SK-MEL-5 (cell line): ENCODE data around the gene CEP164. TPM values are rescaled to one million over a fixed set of nuclear protein-coding genes. Genes with fewer than 3 reads are reported as not detected.

ENCODE experiments used
- DNase-seq: peaks from one replicate; pipeline ENCODE4 v3.0.0-alpha.2; 2016; ENCODE audit warnings: low read depth, low spot score
- in situ Hi-C: cut with HindIII; loops from 2 replicates; pipeline ENCODE4 v1.10.0; 2016; ENCODE audit warnings: low sequenced_read_pairs, high pct_unique_total_duplicates, low pct_unique_long_range_greater_than_20kb
- total RNA-seq: library from RNA; depleted of rRNA; stranded (reverse); fragments of >200 nt; shearing (Covaris generic); gene quantifications from 2 replicates; pipeline ENCODE4 v1.2.3, GENCODE V29; 2014

Gene CEP164
- total RNA-seq, 1 experiment from 2014 or later: 20.5 TPM

DNA sequence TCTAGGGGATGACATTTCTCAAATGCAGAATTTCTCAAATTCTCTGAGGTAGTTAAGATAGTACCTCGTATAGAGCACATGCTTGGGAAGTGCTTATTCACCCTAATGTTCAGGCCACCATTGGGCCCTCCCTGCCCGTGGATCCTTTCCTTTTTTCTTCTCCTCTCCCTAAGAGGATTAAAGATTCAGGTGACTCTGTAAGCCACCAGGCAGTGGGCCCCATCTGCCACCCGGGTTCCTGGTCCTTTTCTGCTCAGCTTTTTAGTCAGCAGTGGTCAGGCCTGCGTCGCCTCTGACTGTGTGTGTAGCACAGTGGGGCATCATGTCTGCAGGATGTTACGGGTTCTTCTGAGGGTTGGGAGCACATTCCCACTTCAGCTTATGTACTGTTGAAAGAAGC is 7.2 kb downstream of the CEP164 start:
- in situ Hi-C loops: no loop called here
- DNase-seq: no peak

DNA sequence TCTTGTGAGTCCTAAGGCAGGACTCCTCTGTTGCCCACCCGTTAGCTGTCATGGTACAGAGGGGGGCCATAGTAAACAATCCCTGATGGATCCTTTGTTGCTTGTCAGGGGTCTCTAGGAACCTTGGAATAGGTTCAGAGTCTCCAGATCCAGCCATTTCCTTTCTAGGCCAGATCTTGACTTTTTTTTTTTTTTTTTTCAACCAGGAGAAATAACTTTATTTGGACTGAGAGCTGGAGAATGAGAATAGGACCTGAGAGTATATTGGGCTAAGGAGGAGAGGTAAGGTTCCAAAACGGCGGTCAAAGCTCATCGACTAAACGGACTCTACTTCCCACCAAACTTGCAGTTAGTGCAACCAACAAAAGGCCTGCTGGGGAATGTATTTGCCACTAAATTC is 7.7 kb downstream of the CEP164 start:
- DNase-seq: no peak
- in situ Hi-C loops: no loop called here

DNA sequence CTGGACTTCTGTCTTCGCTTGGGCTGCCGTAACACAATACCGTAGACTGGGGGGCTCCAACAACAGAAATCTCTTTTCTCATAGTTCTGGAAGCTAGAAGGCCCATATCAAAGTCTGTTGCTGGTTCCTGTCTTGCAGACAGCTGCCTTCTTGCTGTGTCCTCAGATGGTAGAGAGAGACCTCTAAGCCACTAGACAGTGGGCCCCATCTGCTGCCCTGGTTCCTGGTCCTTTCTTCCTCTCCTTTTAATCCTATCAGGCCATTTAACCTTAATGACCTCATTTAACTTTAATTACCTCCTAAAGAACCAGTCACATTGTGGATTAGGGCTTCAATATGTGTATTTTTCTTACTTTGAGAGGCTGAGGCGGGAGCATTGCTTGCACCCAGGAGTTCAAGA is 9.4 kb downstream of the CEP164 start:
- in situ Hi-C loops: no loop called here
- DNase-seq: no peak

DNA sequence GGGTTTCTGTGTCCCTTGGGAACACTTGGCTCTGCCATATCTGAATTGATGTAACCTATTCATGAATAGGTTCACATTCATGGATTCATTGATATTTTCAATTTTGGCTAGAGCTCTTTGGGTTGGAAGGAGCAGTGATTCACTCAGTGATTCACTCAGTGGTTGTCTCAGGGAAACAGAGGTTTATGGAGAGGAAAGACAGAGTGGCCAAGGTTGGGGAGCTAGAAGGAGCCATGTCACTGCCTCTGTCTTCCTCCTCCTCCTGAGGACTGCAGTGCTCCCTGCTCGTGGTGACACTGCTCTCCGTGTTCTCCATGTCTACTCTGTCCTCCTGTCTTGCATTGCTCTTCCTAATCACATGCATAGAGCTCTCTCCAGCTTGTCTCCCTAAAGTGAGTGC is 17.4 kb downstream of the CEP164 start:
- DNase-seq: no peak

DNA sequence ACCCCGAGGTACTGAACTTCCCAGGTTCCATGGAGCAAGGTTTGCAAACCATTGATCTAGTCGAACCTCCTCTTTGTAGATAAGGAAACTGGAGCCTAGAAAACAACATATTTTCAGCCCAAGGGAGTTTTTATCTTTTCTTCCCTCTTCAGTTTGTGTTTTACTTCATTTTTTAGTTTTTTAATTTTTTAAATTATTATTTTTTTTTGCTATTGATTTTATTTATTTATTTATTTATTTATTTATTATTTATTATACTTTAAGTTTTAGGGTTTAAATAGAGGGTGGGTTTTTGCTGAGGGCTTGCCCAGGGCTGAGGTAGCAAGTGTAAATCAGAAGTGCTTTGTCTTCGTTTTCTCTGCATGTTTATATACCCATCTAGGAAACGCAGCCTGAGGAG is 26.9 kb downstream of the CEP164 start:
- in situ Hi-C loops: no loop called here
- no peak for DNase-seq

More for the DNA sequence above, 17.4 kb downstream of the CEP164 start:
- in situ Hi-C loops: no loop called here

DNA sequence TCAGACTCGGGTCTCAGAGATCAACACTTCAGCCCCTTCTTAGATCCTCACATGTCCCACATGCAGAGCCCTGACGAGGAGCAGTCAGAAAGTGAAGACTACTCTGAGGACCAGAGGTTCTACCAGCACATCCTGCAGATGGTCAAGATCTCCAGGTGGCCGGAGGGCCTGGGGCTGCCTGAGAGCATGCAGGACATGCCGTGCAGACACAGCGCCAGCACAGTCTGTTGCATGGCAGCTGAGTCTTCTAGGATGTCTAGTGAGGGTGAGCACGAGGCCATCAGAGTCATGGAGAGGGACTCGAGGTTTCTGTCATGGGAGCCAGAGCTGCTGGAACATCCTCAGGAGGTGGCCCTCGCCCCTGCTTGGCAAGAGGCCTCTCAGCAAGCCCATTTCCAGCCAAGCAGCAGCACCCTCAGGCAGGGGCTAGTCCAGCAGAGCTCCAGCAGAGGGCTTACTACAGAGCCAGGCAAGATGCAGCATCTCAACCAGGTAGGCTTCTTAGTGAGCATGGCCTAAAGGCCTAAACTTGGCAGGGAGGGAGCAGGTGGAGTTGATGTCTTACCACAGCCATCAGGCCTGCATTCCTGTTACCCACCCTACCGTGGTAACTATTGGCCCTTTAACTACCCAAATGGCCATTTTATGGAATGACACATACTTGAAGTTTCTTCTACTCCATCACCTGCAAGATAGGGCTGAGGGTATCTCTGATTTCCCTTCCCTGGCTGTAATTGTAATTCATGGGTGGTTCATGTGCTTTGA is 28.7 kb downstream of the CEP164 start:
- in situ Hi-C loops: no loop called here
- no peak for DNase-seq

DNA sequence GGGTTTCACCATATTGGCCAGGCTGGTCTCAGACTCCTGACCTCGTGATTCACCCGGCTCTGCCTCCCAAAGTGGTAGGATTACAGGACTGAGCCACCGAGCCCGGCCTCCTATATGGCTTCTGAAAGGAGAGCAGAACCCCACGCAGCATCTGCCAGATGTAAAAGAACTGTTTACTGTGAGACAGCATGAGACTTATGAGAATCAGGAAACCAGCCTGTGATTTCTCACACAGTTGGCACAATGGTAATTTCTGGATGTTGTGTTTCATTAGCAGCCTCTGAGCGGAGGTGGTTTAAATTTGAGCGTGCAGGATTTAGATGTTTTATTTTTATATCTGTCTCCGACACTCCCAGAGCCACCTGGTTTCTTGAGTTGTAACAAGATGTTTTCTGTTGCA is 33.8 kb downstream of the CEP164 start:
- in situ Hi-C loops: no loop called here
- DNase-seq: no peak

DNA sequence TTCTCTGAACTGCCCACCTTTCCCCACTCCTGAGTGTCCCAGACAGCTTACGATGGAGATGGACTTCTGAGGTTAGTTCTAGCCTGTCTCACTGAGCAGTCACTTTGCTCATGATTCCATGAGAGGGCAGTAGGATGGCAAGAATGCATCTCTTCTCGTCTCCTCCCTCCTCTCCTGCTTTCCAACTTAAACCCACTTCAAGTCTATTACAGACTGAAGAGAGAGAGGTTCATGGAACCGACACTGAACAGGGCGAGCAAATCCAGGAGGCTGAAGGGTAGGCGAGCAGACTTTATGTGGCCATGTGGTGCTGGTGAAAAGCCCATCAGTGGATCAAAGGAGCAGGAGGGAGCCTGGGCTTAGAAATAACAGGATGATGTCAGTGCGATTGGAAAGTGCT is 38.6 kb downstream of the CEP164 start:
- no peak for DNase-seq
- in situ Hi-C loops: no loop called here

DNA sequence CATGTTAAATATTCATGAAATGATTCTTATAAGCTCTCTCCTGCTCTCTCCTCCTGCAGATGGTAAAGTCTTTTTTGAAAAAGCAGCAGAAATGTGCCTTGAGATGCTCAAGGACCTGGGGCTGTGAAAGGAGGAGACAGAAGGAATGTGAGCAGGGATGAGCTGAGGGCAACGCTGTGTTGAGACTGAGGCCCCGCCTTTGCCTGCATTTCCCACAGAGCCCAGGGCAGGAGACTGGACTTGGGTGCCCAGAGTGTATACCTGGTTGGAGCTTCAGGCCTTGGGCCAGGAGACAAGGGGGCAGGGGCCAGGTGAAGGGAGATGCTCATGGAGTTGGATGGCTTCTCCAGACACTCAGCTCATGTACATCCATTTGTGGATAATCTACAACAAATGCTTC is 39.2 kb downstream of the CEP164 start:
- DNase-seq: no peak
- in situ Hi-C loops: no loop called here

DNA sequence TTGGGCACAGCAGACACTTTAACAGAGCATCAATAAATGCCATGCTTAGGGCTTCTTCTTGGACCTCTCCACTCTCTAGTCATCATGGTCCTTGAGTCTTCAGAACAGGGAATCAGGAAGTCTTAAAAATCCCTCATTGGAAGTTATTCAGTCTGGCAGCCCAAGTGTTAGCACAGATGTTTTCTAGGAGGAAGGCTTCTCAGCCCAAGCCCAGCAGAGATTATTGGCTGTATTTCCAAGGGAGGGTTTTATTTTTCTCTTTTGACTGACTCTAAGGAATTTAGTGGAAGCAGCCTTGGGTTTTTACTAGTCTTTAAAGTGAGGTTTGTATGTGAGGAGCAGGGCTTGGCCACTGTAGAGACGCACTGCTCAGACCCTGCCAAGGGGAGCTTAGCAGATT is 41.9 kb downstream of the CEP164 start:
- in situ Hi-C loops: no loop called here
- DNase-seq: no peak

DNA sequence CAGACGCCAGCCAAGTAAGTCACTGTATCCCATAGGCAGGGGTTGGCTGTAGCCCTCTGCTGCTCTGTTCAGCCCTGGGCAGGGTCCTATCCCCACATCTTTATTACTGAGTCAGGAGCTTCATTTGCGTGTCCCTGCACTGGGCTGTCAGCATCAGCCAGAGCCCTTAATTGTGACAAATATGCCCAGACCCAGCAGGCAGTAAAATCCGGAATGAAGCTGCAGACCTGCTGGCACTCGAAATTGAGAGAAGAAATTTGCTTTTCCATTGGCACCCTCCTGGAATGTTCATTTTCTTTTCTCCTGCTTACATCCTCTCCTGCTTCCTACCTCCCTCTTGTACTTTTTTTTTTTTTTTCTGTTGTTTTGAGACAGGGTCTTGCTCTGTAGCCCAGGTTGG is 43.8 kb downstream of the CEP164 start:
- in situ Hi-C loops: no loop called here
- DNase-seq: no peak

DNA sequence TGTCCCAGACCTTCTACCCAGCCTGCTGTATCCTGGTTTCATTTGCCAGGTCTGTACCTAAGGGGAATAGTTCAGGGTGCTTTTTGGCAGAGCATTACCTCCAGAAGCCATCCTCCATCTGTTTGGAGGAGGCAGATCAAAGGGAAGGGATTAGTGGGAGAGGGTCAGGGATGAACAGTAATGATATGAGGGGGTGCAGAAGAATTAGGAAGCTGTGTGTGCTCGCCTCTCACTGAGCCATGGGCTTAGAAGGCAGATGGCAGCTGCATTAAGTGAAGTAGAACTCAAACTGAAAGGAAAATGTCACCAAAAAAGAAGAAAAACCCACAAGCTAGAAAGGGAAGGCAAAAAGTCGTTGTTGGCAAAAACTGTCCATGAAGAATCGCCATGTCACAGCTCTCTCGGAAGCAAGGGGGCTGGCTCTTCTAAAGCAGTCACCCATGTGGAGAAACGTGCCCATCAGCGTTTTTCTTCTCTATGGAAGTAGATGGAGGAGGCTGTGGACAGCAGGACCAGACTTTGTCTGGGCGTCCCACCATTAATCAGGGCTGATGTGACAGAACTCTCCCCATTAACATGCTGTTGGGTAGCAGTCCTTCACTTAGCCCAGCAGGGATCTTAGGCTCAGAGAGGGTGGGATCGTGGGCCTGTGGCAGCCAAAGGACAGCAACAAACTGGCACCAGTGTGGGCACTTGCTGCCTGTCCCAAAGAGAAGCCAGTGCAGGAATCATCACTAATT is 46.8 kb downstream of the CEP164 start:
- in situ Hi-C loops: no loop called here
- no peak for DNase-seq

DNA sequence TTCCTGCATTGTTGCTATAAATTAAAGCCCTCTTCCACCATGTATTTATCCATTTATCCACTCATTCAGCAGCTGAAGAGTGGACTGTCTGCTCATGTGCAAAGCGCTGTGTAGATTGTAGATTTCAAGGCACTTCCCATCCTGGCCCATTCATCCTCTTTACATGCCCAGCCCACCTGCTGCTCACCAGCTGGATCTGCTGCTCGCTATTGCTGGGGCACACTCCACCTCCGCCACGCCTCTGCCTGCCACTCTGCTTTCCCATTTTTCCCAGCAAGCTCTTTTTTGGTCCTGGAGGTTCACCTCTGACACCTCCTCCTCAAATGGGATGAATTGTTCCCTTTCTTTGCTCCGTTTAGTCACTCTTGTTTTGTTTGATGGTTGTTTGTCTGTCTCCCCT is 48.3 kb downstream of the CEP164 start:
- in situ Hi-C loops: no loop called here
- no peak for DNase-seq

DNA sequence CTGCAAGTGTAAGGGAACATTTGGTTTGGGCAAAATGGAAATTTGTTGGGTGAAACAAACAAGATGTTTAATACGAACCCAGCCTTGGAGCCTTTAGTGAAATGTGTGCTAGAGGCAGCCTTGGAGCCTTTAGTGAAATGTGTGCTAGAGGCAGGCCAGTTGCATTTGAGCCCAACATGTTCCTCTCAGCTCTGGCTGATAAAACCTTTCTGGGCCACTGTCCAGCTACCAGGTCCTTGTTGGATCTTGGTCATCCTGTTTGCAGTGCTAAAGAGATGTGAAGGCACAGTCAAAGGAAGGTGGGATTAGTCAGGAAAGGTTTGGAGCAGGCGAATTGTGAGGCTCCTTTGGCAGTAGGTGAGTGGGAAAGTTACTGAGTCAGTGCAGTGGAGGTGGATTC is 48.9 kb downstream of the CEP164 start:
- DNase-seq: no peak
- in situ Hi-C loops: no loop called here

DNA sequence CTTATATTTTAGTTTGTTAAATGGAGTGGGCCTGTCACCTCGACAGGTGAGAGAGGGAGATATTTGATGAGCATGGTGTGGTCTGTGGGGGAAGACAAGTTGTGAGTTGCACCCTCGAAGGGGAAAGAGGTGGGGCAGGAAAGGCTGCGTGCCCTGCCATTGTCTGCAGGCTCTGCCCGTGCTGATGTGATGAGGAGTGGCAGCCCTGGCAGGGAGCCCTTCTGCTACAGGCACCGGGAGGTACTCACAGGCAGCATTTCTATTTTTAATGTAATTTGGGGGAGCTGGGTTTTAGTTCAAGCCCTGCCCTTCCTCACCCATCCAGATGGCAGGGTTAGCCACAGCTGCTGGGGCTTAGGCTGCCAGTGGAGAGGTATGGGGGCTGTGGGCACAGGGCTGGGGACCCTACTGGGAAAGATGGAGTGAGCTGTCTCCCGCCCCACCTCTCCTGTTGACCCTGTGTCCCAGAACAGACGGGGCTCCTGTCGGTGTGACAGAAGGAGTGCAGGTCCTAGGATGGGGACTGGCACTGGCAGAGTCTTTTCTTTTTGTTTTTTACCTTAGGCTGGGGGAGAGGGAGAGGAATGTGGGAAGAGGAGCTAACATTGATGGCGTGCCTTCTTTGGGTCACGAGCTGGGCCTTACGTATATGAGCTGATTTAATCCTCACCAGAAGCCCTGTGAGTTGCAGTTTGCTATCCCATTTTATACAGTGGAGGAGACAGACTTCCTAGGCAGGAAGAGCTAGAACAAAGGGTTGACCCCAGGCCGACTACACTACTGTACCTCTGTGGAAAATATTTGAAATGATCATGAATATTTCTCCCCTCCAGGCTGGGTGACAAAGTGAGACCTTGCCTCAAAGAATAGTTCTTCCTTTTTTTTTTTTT is 51.6 kb downstream of the CEP164 start:
- no peak for DNase-seq
- in situ Hi-C loops: no loop called here

DNA sequence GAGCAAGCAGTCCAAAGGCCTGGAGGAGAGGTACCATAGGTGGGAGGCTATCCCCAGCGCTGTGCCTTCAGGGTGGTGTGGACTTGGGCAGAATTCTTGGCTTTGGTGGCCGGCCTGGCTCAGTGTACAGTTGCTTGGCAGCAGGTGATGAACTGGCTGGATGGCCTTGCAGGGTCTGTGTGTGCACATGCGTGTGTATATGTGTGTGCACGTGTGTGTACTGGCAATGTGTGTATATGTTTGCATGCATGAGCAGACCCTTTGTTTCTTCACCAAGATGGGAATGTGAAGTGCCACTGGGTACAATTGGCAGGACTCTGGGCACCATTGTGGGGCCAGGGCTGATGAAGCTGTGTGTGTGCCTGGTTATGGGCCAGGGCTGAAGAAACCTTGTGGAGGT is 53.0 kb downstream of the CEP164 start:
- in situ Hi-C loops: no loop called here

DNA sequence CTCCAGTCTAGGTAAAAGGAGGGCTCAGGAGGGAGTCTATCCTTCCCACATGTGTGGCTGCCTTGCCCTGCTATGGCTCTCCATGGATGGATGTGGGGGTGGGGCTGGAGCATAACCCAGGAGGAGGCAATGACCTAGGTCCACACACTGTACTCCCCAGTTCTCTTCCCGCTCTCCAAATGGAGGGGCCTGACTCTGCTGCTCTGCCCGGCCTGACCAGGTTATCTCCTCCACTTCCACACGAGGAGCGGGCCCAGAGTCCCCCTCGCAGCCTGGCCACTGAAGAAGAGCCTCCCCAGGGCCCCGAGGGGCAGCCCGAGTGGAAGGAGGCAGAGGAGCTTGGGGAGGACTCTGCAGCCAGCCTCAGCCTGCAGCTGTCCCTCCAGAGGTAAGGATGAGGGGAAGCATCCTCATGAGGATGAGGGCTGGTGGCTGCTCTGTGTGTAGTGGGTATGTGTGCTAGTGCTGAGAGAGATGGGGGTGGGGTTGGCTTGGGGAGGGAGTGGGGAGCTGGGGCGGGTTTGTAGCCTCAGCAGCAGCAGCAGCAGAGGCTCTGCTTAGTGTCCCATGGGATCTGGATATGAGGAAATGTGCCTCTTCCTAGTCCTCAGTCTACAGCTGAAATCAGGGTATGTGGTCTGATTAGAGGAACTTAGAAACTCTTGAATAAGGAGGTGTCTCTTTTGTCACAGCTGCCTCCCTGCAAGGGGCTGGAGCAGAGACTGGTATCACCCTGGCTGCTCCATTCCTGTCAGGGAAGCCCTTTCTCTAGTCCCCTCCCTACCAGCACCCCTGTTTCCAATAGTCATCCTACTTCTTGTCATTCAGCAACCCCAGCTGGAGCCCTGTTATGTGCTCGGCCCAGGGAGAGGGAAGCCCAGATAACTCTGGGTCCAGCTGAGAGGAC is 54.1 kb downstream of the CEP164 start:
- in situ Hi-C loops: no loop called here
- DNase-seq: no peak

More for the DNA sequence above, 53.0 kb downstream of the CEP164 start:
- DNase-seq: no peak
